K562 (cell line): ENCODE results near the gene PGBD1. TPM values are rescaled to one million over a fixed set of nuclear protein-coding genes. Genes with fewer than 3 reads are reported as not detected.
A peak's percentile ranks its signal among the peaks of the same experiment; 100 is the strongest.

ENCODE experiments used
- ARID3B ChIP-seq: fragments of 250-450 bp; sonication (Bioruptor Pico); IDR thresholded peaks from 2 replicates; pipeline ENCODE4 v1.4.0; 2020; ENCODE audit warnings: borderline replicate concordance
- ARNT ChIP-seq, 2 experiments: fragments of 450-650 bp; IDR thresholded peaks; 2 replicates each; pipeline ENCODE4 v1.6.1; 2016; ENCODE audit warnings: mild to moderate bottlenecking in 1 of 2
- CBX2 ChIP-seq: fragments of 200-600 bp; sonication (generic); IDR thresholded peaks from one replicate; pipeline ENCODE4 v1.6.1; 2012; ENCODE audit warnings: mild to moderate bottlenecking, low read length, inconsistent platforms; ENCODE audit not compliant: insufficient read depth, poor library complexity, severe bottlenecking
- ERF ChIP-seq: fragments of 450-650 bp; formaldehyde crosslinking; IDR thresholded peaks from 2 replicates; pipeline ENCODE4 v1.4.0; 2020; ENCODE audit warnings: mild to moderate bottlenecking, mixed read lengths
- FOXK1 ChIP-seq: sonication (generic); formaldehyde crosslinking; IDR thresholded peaks from 2 replicates; pipeline ENCODE4 v1.8.0; 2022; ENCODE audit warnings: missing genetic modification reagents, mild to moderate bottlenecking, borderline replicate concordance
- HNRNPLL ChIP-seq: fragments of 200-400 bp; formaldehyde crosslinking; IDR thresholded peaks from 2 replicates; pipeline ENCODE4 v1.6.1; 2017; ENCODE audit warnings: low read length, low read depth, mild to moderate bottlenecking; ENCODE audit not compliant: poor library complexity, severe bottlenecking
- KDM2B ChIP-seq: fragments of 250-450 bp; sonication (Bioruptor Pico); IDR thresholded peaks from 2 replicates; pipeline ENCODE4 v1.8.0; 2021; ENCODE audit warnings: mild to moderate bottlenecking, moderate library complexity
- POLR2AphosphoS2 ChIP-seq: IDR thresholded peaks from 2 replicates; pipeline ENCODE4 v1.6.1; 2012; ENCODE audit warnings: low read length, improper control_type of control experiment
- PTBP1 ChIP-seq: fragments of 200-400 bp; formaldehyde crosslinking; IDR thresholded peaks from 2 replicates; pipeline ENCODE4 v1.6.1; 2017; ENCODE audit warnings: low read depth, low read length
- RFX7 ChIP-seq: fragments of 250-450 bp; sonication (Bioruptor Pico); IDR thresholded peaks from 2 replicates; pipeline ENCODE4 v1.5.1; 2021; ENCODE audit warnings: mild to moderate bottlenecking
- SMC3 ChIP-seq: conservative IDR thresholded peaks from 2 replicates; pipeline ENCODE4 v1.6.1; 2011; ENCODE audit warnings: low read depth, low read length, improper control_type of control experiment; ENCODE audit not compliant: insufficient read depth
- SUPT5H ChIP-seq: fragments of 450-650 bp; IDR thresholded peaks from 2 replicates; pipeline ENCODE4 v1.6.1; 2016
- TCF15 ChIP-seq: fragments of 250-450 bp; sonication (Bioruptor Pico); IDR thresholded peaks from 2 replicates; pipeline ENCODE4 v1.8.0; 2022; ENCODE audit warnings: moderate library complexity, mild to moderate bottlenecking, inconsistent platforms
- TSC22D4 ChIP-seq: fragments of 450-650 bp; IDR thresholded peaks from 2 replicates; pipeline ENCODE4 v1.6.1; 2016; ENCODE audit warnings: missing genetic modification characterization, missing biosample characterization, control low read depth
- ZKSCAN8 ChIP-seq: fragments of 200-800 bp; sonication (Bioruptor generic); IDR thresholded peaks from 2 replicates; pipeline ENCODE4 v1.6.1; 2016; ENCODE audit warnings: missing genetic modification characterization, missing compliant biosample characterization
- ZNF274 ChIP-seq: IDR thresholded peaks from 2 replicates; pipeline ENCODE4 v1.6.1; 2011; ENCODE audit warnings: low read depth, mild to moderate bottlenecking, low read length, moderate library complexity, borderline replicate concordance
- polyA plus RNA-seq, 8 experiments: library from polyadenylated mRNA; depleted of rRNA in 4 of 8; stranded (reverse) in 5 of 8; unstranded in 3 of 8; fragments of >200 nt; fragmentation: Nextera tagmentation in 2 of 8; fragmentation: Illumina TruSeq in 1 of 8; extraction: Ambion mirVana in 2 of 8; extraction: Trizol in 1 of 8; gene quantifications; 2 replicates each; pipeline versions ENCODE4 v1.2.1 to v1.2.3, GENCODE V29; 2011 to 2014; ENCODE audit warnings: inconsistent platforms in 1 of 8, missing spikeins in 1 of 8
- total RNA-seq, 7 experiments: library from RNA; depleted of rRNA in 6 of 7; stranded (reverse); fragments of >200 nt in 6 of 7; fragmentation: Illumina TruSeq in 2 of 7; extraction: Trizol in 2 of 7; gene quantifications; 2 replicates each; pipeline versions ENCODE4 v1.2.1 to v1.2.3, GENCODE V29; 2011 to 2021; ENCODE audit warnings: low replicate concordance in 1 of 7
- TF ChIP-seq, protein P1 (sequence below): sonication (generic); formaldehyde crosslinking; IDR thresholded peaks from 2 replicates; pipeline ENCODE4 v1.5.0; 2020; ENCODE audit warnings: missing genetic modification reagents
- TF ChIP-seq, protein P2 (sequence below): IDR thresholded peaks from 3 replicates; pipeline ENCODE4 v1.6.1; 2011; ENCODE audit warnings: borderline replicate concordance, mild to moderate bottlenecking; ENCODE audit not compliant: insufficient read length, insufficient read depth
- TF ChIP-seq, protein P3 (sequence below): fragments of 450-650 bp; IDR thresholded peaks from one replicate; pipeline ENCODE4 v1.6.1; 2018; ENCODE audit warnings: mild to moderate bottlenecking, moderate library complexity; ENCODE audit not compliant: partially characterized antibody
- TF ChIP-seq, protein P4 (sequence below), 2 experiments: fragments of 450-650 bp; conservative IDR thresholded peaks; 2 replicates each; pipeline ENCODE4 v1.6.1; 2017; ENCODE audit warnings: mild to moderate bottlenecking in 2 of 2, moderate library complexity in 2 of 2

The PGBD1 gene
- total and polyA plus RNA-seq, 9 of the 15 experiments (the other 6 are each of a cell fraction or from before 2014, with no cell fraction given) = 3.3 to 9.0 (median 7.3) TPM

DNA sequence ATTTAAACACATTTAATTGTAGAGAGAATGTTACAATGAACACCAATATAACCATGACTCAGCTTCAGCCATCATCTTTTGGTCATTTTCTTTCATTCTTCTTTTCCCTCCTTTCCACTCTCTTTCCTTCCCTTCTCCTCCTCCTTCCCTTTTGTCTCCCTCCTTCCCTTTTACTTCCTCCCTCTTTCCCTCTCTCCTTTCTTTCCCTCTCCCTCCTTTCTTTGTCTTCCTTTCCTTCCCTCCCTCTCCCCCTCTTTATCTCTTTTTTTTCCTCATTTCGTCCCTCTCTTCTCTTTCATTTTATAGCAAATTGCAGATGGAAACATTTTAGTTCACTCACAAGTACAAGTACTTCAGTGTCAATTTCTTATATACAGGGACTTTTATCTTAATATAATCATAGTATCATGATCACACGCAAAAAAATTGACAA lies 70.1 kb downstream of the PGBD1 start (continued):
- TF ChIP-seq TCF15 (CRISPR knock-in tag) (no peak), CBX2 (no peak), ZNF274 (no peak), ARNT (IDR thresholded peaks at IDR 0.05) (peak; percentile 48 to 91; a peak in 2 of 4 replicates), SMC3 (no peak), ARID3B (CRISPR knock-in tag) (no peak), ERF (CRISPR knock-in tag) (no peak), ZKSCAN8 (CRISPR knock-in tag) (no peak), KDM2B (CRISPR knock-in tag) (no peak), RFX7 (CRISPR knock-in tag) (no peak), TSC22D4 (tag) (no peak), PTBP1 (no peak), FOXK1 (CRISPR knock-in tag) (no peak), POLR2AphosphoS2 (no peak), HNRNPLL (no peak), SUPT5H (peak; percentile 54; the same call in 1 of the 2 replicates)
- TF ChIP-seq, protein P1, sequence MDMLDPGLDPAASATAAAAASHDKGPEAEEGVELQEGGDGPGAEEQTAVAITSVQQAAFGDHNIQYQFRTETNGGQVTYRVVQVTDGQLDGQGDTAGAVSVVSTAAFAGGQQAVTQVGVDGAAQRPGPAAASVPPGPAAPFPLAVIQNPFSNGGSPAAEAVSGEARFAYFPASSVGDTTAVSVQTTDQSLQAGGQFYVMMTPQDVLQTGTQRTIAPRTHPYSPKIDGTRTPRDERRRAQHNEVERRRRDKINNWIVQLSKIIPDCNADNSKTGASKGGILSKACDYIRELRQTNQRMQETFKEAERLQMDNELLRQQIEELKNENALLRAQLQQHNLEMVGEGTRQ (CRISPR knock-in tag) = no peak
- TF ChIP-seq, protein P2, sequence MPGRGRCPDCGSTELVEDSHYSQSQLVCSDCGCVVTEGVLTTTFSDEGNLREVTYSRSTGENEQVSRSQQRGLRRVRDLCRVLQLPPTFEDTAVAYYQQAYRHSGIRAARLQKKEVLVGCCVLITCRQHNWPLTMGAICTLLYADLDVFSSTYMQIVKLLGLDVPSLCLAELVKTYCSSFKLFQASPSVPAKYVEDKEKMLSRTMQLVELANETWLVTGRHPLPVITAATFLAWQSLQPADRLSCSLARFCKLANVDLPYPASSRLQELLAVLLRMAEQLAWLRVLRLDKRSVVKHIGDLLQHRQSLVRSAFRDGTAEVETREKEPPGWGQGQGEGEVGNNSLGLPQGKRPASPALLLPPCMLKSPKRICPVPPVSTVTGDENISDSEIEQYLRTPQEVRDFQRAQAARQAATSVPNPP = no peak
- TF ChIP-seq, protein P3, sequence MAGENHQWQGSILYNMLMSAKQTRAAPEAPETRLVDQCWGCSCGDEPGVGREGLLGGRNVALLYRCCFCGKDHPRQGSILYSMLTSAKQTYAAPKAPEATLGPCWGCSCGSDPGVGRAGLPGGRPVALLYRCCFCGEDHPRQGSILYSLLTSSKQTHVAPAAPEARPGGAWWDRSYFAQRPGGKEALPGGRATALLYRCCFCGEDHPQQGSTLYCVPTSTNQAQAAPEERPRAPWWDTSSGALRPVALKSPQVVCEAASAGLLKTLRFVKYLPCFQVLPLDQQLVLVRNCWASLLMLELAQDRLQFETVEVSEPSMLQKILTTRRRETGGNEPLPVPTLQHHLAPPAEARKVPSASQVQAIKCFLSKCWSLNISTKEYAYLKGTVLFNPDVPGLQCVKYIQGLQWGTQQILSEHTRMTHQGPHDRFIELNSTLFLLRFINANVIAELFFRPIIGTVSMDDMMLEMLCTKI = no peak
- TF ChIP-seq, protein P4, sequence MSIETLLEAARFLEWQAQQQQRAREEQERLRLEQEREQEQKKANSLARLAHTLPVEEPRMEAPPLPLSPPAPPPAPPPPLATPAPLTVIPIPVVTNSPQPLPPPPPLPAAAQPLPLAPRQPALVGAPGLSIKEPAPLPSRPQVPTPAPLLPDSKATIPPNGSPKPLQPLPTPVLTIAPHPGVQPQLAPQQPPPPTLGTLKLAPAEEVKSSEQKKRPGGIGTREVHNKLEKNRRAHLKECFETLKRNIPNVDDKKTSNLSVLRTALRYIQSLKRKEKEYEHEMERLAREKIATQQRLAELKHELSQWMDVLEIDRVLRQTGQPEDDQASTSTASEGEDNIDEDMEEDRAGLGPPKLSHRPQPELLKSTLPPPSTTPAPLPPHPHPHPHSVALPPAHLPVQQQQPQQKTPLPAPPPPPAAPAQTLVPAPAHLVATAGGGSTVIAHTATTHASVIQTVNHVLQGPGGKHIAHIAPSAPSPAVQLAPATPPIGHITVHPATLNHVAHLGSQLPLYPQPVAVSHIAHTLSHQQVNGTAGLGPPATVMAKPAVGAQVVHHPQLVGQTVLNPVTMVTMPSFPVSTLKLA (conservative IDR thresholded peaks at IDR 0.05) = 0 out of 4 replicates have a peak, but pooled peaks of 1 of the 2 experiments have one; percentile 44
